SIG-M5 treated with dmso at 0.1 percent for 504 hours (cell line): ENCODE data around the gene CEACAM5.
A peak's percentile ranks its signal among the peaks of the same experiment; 100 is the strongest.

Experiments used
- DNase-seq: peaks from one replicate; lab custom pipeline; 2025; ENCODE audit not compliant: unreplicated experiment; lab: John Stamatoyannopoulos, UW

Gene CEACAM5

GRCh38 chr19:41708481-41708880 is at the start of gene CEACAM5:
Gene CEACAM5, plus strand, starts transcription at chr19:41708626. Its CDS starts 106 bp downstream, at chr19:41708732.
- DNase-seq, result peak; percentile 3

GRCh38 chr19:41666075-41666474 is 42.4 kb upstream of the CEACAM5 start:
- no peak for DNase-seq

GRCh38 chr19:41668315-41668714 is 40.1 kb upstream of the CEACAM5 start:
- no peak for DNase-seq

GRCh38 chr19:41670755-41671154 is 37.7 kb upstream of the CEACAM5 start:
- DNase-seq, result no peak

- DNase-seq, result no peak
Measured at GRCh38 chr19:41671486-41671885, 36.9 kb upstream of the CEACAM5 start.

- DNase-seq, result no peak
Measured at GRCh38 chr19:41682437-41682836, 26.0 kb upstream of the CEACAM5 start.

GRCh38 chr19:41687419-41687818 is 21.0 kb upstream of the CEACAM5 start:
- DNase-seq, result no peak

- no peak for DNase-seq
Measured at GRCh38 chr19:41688098-41688497, 20.3 kb upstream of the CEACAM5 start, which contains the start of gene CEACAM7. Gene CEACAM7, minus strand, starts transcription at chr19:41688270. Its CDS starts 105 bp downstream, at chr19:41688165.

- DNase-seq, result no peak
Measured at GRCh38 chr19:41688687-41689086, 19.7 kb upstream of the CEACAM5 start.

GRCh38 chr19:41689993-41690800 is 18.2 kb upstream of the CEACAM5 start:
- no peak for DNase-seq

GRCh38 chr19:41690801-41691065 is 17.7 kb upstream of the CEACAM5 start:
- no peak for DNase-seq

GRCh38 chr19:41691268-41691970 is 17.0 kb upstream of the CEACAM5 start:
- peak; percentile 12 for DNase-seq

- no peak for DNase-seq
Measured at GRCh38 chr19:41694196-41694595, 14.2 kb upstream of the CEACAM5 start.

- DNase-seq, result no peak
Measured at GRCh38 chr19:41694831-41695635, 13.4 kb upstream of the CEACAM5 start.

GRCh38 chr19:41695745-41696144 is 12.7 kb upstream of the CEACAM5 start:
- no peak for DNase-seq

GRCh38 chr19:41696402-41697197 is 11.8 kb upstream of the CEACAM5 start:
- peak; percentile 20 for DNase-seq

- no peak for DNase-seq
Measured at GRCh38 chr19:41697198-41697855, 11.1 kb upstream of the CEACAM5 start.

GRCh38 chr19:41698746-41699230 is 9.6 kb upstream of the CEACAM5 start:
- DNase-seq, result peak; percentile 86

- no peak for DNase-seq
Measured at GRCh38 chr19:41699231-41699967, 9.0 kb upstream of the CEACAM5 start.

GRCh38 chr19:41699968-41700323 is 8.5 kb upstream of the CEACAM5 start:
- no peak for DNase-seq
